ENCODE data around the gene ANAPC16. TPM values are rescaled to one million over a fixed set of nuclear protein-coding genes. Genes with fewer than 3 reads are reported as not detected.
A peak's percentile ranks its signal among the peaks of the same experiment; 100 is the strongest.

The ANAPC16 gene
- 10 to 100 TPM; 38.6 to 79.2 (median 51.3) TPM for total RNA-seq
- long read RNA-seq, transcript ANAPC16-201 (4 exons, 3,195 nt) = major isoform, 8 of 42 reads
- long read RNA-seq, partial matches to known transcripts = 15 of 42 reads
- long read RNA-seq, other reads (novel, unspliced or antisense) = 16 of 42 reads

GRCh38 chr10:72215611-72216549, at the start of gene ANAPC16, which contains the start of gene ASCC1:
Gene ANAPC16 (plus strand): TSS chr10:72216012. CDS start chr10:72223915, 7,903 bp downstream.
Gene ASCC1 (minus strand): TSS chr10:72216276. CDS start chr10:72213298, 2,978 bp downstream.
- Histone ChIP-seq H3K4me3 (peak within 1 kb of the TSS; percentile 61 to 78 (median 75)), H3K27ac (peak within 1 kb of the TSS; percentile 99 to 100 (median 100)), H3K4me1 (peaks cover 0 to 39% (median 15%) of the 10 kb centered on the region in 4 donors), H3K36me3 (peaks cover 0 to 19% (median 0%) of the 10 kb centered on the region in 4 donors), H3K27me3 (no peaks in the 10 kb centered on the region), H3K9me3 (no peaks in the 10 kb centered on the region)
- peak; percentile 93 to 94 (median 93) for DNase-seq
- TF ChIP-seq POLR2A (IDR thresholded peaks at IDR 0.05) = peak; percentile 96
- TF ChIP-seq CTCF (IDR thresholded peaks at IDR 0.05) = no peak
- intact Hi-C loops (cut with DNase I) = no loop called here
- ATAC-seq = peak; percentile 93 to 97 (median 94)
- under 1% methylated on average over 26 of the region's 64 CpGs for WGBS (ENCODE audit: insufficient coverage, low coverage, low lambda C conversion rate, missing lambda C conversion rate)

- WGBS (ENCODE audit: insufficient coverage, low coverage, low lambda C conversion rate, missing lambda C conversion rate) = 92% methylated on average over 3 of the region's 3 CpGs
- Histone ChIP-seq H3K36me3 (no peaks in the 10 kb centered on the region), H3K4me3 (no peak overlapping the region), H3K27ac (no peak overlapping the region), H3K27me3 (no peaks in the 10 kb centered on the region), H3K4me1 (no peaks in the 10 kb centered on the region), H3K9me3 (no peaks in the 10 kb centered on the region)
- intact Hi-C loops (cut with DNase I) = no loop called here
- TF ChIP-seq POLR2A (IDR thresholded peaks at IDR 0.05) = no peak
- TF ChIP-seq CTCF (IDR thresholded peaks at IDR 0.05) = no peak
- ATAC-seq (no peak), DNase-seq (no peak)
These were observed 48.7 kb upstream of the ANAPC16 start for GRCh38 chr10:72167118-72167517.

- Histone ChIP-seq H3K9me3 (no peaks in the 10 kb centered on the region), H3K4me3 (no peak overlapping the region), H3K36me3 (no peaks in the 10 kb centered on the region), H3K27ac (no peak overlapping the region), H3K27me3 (no peaks in the 10 kb centered on the region), H3K4me1 (no peaks in the 10 kb centered on the region)
- 96% methylated on average over 4 of the region's 4 CpGs for WGBS (ENCODE audit: insufficient coverage, low coverage, low lambda C conversion rate, missing lambda C conversion rate)
- TF ChIP-seq CTCF (IDR thresholded peaks at IDR 0.05) (no peak), POLR2A (IDR thresholded peaks at IDR 0.05) (no peak)
- DNase-seq = no peak
- peak in 1 of 4 donors; percentile 15 for ATAC-seq
- intact Hi-C loops (cut with DNase I) = no loop called here
These were observed 45.5 kb upstream of the ANAPC16 start for GRCh38 chr10:72170263-72170662.

GRCh38 chr10:72170733-72171132, 45.1 kb upstream of the ANAPC16 start:
- intact Hi-C loops (cut with DNase I) = no loop called here
- Histone ChIP-seq H3K4me3 (no peak overlapping the region), H3K9me3 (no peaks in the 10 kb centered on the region), H3K27me3 (no peaks in the 10 kb centered on the region), H3K36me3 (no peaks in the 10 kb centered on the region), H3K27ac (no peak overlapping the region), H3K4me1 (no peaks in the 10 kb centered on the region)
- WGBS (ENCODE audit: insufficient coverage, low coverage, low lambda C conversion rate, missing lambda C conversion rate) = 91% methylated on average over 4 of the region's 4 CpGs
- TF ChIP-seq POLR2A (IDR thresholded peaks at IDR 0.05) = no peak
- TF ChIP-seq CTCF (IDR thresholded peaks at IDR 0.05) = no peak
- ATAC-seq (no peak), DNase-seq (no peak)
